NCI-H510A (cell line): ENCODE results near the gene RPS5.
"Not testable (repeated sequence)": the region's sequence is repeated elsewhere in the genome, so short reads cannot be mapped to it uniquely, and the experiment has no call there.

Experiments used
- DNase-seq: peaks from one replicate; lab custom pipeline; 2025; lab: John Stamatoyannopoulos, UW

RPS5 gene

GRCh38 chr19:58406818-58407657 is 20.0 kb downstream of the RPS5 start:
- no peak for DNase-seq

GRCh38 chr19:58407658-58408151 is 20.6 kb downstream of the RPS5 start:
- no peak for DNase-seq

GRCh38 chr19:58408152-58409009 is 21.3 kb downstream of the RPS5 start, which contains the start of gene ZNF584:
Gene ZNF584 (plus strand): TSS chr19:58408649. CDS start chr19:58409148, 499 bp downstream.
- DNase-seq, result peak; percentile 86

- DNase-seq, result no peak
Measured at GRCh38 chr19:58409010-58409790, 22.1 kb downstream of the RPS5 start.

- no peak for DNase-seq
Measured at GRCh38 chr19:58416604-58417003, 29.5 kb downstream of the RPS5 start.

- DNase-seq, result no peak
Measured at GRCh38 chr19:58417071-58417470, 30.0 kb downstream of the RPS5 start.

- DNase-seq, result no peak
Measured at GRCh38 chr19:58428617-58429016, 41.5 kb downstream of the RPS5 start.

GRCh38 chr19:58429745-58430144 is 42.7 kb downstream of the RPS5 start:
- no peak for DNase-seq

GRCh38 chr19:58434217-58434616 is 47.1 kb downstream of the RPS5 start:
- DNase-seq, result no peak

GRCh38 chr19:58439576-58440554 is 52.8 kb downstream of the RPS5 start, which contains the start of gene ZNF132:
Gene ZNF132 (minus strand): TSS chr19:58440153. CDS start chr19:58439821, 332 bp downstream.
- peak; percentile 97 for DNase-seq

GRCh38 chr19:58440556-58440955 is 53.5 kb downstream of the RPS5 start:
- DNase-seq, result no peak

GRCh38 chr19:58442986-58443385 is 55.9 kb downstream of the RPS5 start:
- DNase-seq, result not testable (repeated sequence)
